Measurements from ENCODE around the gene MBD3L3. TPM values are rescaled to one million over a fixed set of nuclear protein-coding genes. Genes with fewer than 3 reads are reported as not detected.

The MBD3L3 gene
- total and polyA plus RNA-seq, 10 of the 15 experiments (the other 5 are each of a cell fraction or from before 2014, with no cell fraction given): not detected

- TF ChIP-seq CREM (IDR thresholded peaks at IDR 0.05; ENCODE audit: low read depth) (no peak; the same call in 1 of the 2 replicates), MYC (IDR thresholded peaks at IDR 0.05; ENCODE audit: insufficient read depth, insufficient read length, insufficient replicate concordance, low read length, severe bottlenecking) (no peak), WRNIP1 (IDR thresholded peaks at IDR 0.05; ENCODE audit: borderline replicate concordance, low read depth, low read length) (no peak), RFX5 (IDR thresholded peaks at IDR 0.05; ENCODE audit: low read depth, low read length) (no peak), SP1 (IDR thresholded peaks at IDR 0.05; ENCODE audit: low read depth, low read length) (no peak), FOS (IDR thresholded peaks at IDR 0.05; ENCODE audit: borderline replicate concordance, extremely low read depth, insufficient read length) (no peak), STAT3 (IDR thresholded peaks at IDR 0.05; ENCODE audit: low read depth, low read length) (no peak), ESRRA (IDR thresholded peaks at IDR 0.05; ENCODE audit: low read length) (no peak), IRF3 (IDR thresholded peaks at IDR 0.05) (no peak), HDAC6 (IDR thresholded peaks at IDR 0.05; ENCODE audit: unreplicated experiment) (no peak), NFIC (IDR thresholded peaks at IDR 0.05; ENCODE audit: low read depth, low read length) (peak; percentile 31; the same call in 1 of the 2 replicates), MTA2 (IDR thresholded peaks at IDR 0.05; ENCODE audit: low read depth) (peak; percentile 78), SIX5 (IDR thresholded peaks at IDR 0.05; ENCODE audit: low read depth, low read length, severe bottlenecking) (no peak), BRCA1 (IDR thresholded peaks at IDR 0.05; ENCODE audit: low read depth, low read length) (no peak), DPF2 (IDR thresholded peaks at IDR 0.05) (peak; percentile 79), SMAD1 (IDR thresholded peaks at IDR 0.05; ENCODE audit: low read depth, partially characterized antibody) (no peak), NRF1 (conservative IDR thresholded peaks at IDR 0.05; ENCODE audit: low read depth, low read length) (no peak), JUNB (IDR thresholded peaks at IDR 0.05) (no peak), YY1 (IDR thresholded peaks at IDR 0.05; ENCODE audit: low read depth, low read length) (no peak), ZBTB33 (IDR thresholded peaks at IDR 0.05) (no peak), RAD21 (IDR thresholded peaks at IDR 0.05; ENCODE audit: insufficient read depth, low read depth, low read length) (no peak), NFXL1 (IDR thresholded peaks at IDR 0.05; ENCODE audit: borderline replicate concordance) (no peak), SMARCA5 (IDR thresholded peaks at IDR 0.05) (no peak), ASH2L (IDR thresholded peaks at IDR 0.05; ENCODE audit: borderline replicate concordance, low read depth) (no peak), HCFC1 (IDR thresholded peaks at IDR 0.05; ENCODE audit: low read length) (no peak), FOXM1 (IDR thresholded peaks at IDR 0.05; ENCODE audit: low read depth, low read length) (no peak), BCL11A (IDR thresholded peaks at IDR 0.05; ENCODE audit: low read depth, low read length) (peak; percentile 21; the same call in 1 of the 2 replicates), POLR2AphosphoS5 (IDR thresholded peaks at IDR 0.05; ENCODE audit: low read length) (no peak)
Observed at GRCh38 chr19:7013678-7014077, 44.8 kb downstream of the MBD3L3 start (continued).

Data from GM12878 (cell line).